HepG2 (cell line): ENCODE results near the gene DUSP12. TPM values are rescaled to one million over a fixed set of nuclear protein-coding genes. Genes with fewer than 3 reads are reported as not detected.

Source experiments
- ATF7-NPFF ChIP-seq: sonication (generic); formaldehyde crosslinking; IDR thresholded peaks from 2 replicates; pipeline ENCODE4 v1.8.1; 2023; ENCODE audit warnings: mild to moderate bottlenecking, low read depth, missing genetic modification reagents, moderate library complexity
- EHMT2 ChIP-seq: fragments of 200-600 bp; sonication (generic); IDR thresholded peaks from 2 replicates; pipeline ENCODE4 v1.7.0; 2017; ENCODE audit warnings: antibody characterized with exemption, low read depth, low read length, borderline replicate concordance
- GTF3A ChIP-seq: sonication (generic); formaldehyde crosslinking; conservative IDR thresholded peaks from 2 replicates; pipeline ENCODE4 v1.4.0; 2020; ENCODE audit warnings: mild to moderate bottlenecking, missing genetic modification reagents
- KDM2A ChIP-seq: sonication (generic); formaldehyde crosslinking; IDR thresholded peaks from 2 replicates; pipeline ENCODE4 v1.4.0; 2020; ENCODE audit warnings: low read depth, missing genetic modification reagents, borderline replicate concordance
- MAFF ChIP-seq: IDR thresholded peaks from 2 replicates; pipeline ENCODE4 v1.6.1; 2011; ENCODE audit warnings: low read depth, low read length, improper control_type of control experiment
- MED1 ChIP-seq: sonication (generic); formaldehyde crosslinking; IDR thresholded peaks from 2 replicates; pipeline ENCODE4 v1.4.0; 2020; ENCODE audit warnings: missing genetic modification reagents
- NFE2 ChIP-seq: sonication (generic); formaldehyde crosslinking; IDR thresholded peaks from 2 replicates; pipeline ENCODE4 v1.4.0; 2020; ENCODE audit warnings: missing genetic modification reagents
- NFRKB ChIP-seq: fragments of 450-650 bp; IDR thresholded peaks from 2 replicates; pipeline ENCODE4 v1.6.1; 2017
- REPIN1 ChIP-seq: sonication (generic); formaldehyde crosslinking; IDR thresholded peaks from 2 replicates; pipeline ENCODE4 v1.8.0; 2022; ENCODE audit warnings: missing genetic modification reagents, low read depth, mild to moderate bottlenecking, borderline replicate concordance
- ZNF124 ChIP-seq: sonication (generic); formaldehyde crosslinking; IDR thresholded peaks from 2 replicates; pipeline ENCODE4 v1.4.0; 2020; ENCODE audit warnings: missing genetic modification reagents
- ZNF558 ChIP-seq: sonication (generic); formaldehyde crosslinking; IDR thresholded peaks from 2 replicates; pipeline ENCODE4 v1.9.0; 2022; ENCODE audit warnings: mild to moderate bottlenecking, missing genetic modification reagents, borderline replicate concordance
- ZNF788 ChIP-seq: sonication (generic); formaldehyde crosslinking; IDR thresholded peaks from 2 replicates; pipeline ENCODE4 v1.5.0; 2020; ENCODE audit warnings: mild to moderate bottlenecking, missing genetic modification reagents, borderline replicate concordance
- ZNF891 ChIP-seq: sonication (generic); formaldehyde crosslinking; IDR thresholded peaks from 2 replicates; pipeline ENCODE4 v1.5.0; 2020; ENCODE audit warnings: mild to moderate bottlenecking, missing genetic modification reagents
- ZSCAN12 ChIP-seq: sonication (generic); formaldehyde crosslinking; IDR thresholded peaks from 2 replicates; pipeline ENCODE4 v1.9.0; 2021; ENCODE audit warnings: mild to moderate bottlenecking, missing genetic modification reagents
- polyA plus RNA-seq, 8 experiments: library from polyadenylated mRNA; depleted of rRNA in 3 of 8; stranded (reverse) in 7 of 8; unstranded in 1 of 8; fragments of >200 nt; fragmentation: Illumina TruSeq in 4 of 8; extraction: Trizol in 4 of 8; gene quantifications; 2 replicates each; pipeline versions ENCODE4 v1.2.1 to v1.2.3, GENCODE V29; 2011 to 2016; ENCODE audit warnings: low read depth in 4 of 8, missing spikeins in 1 of 8, mixed read lengths in 1 of 8; ENCODE audit not compliant: insufficient read depth in 1 of 8
- total RNA-seq, 5 experiments: library from RNA; depleted of rRNA; stranded (reverse); fragments of >200 nt; fragmentation: Illumina TruSeq; extraction: Trizol; gene quantifications; 2 replicates each; pipeline ENCODE4 v1.2.3, GENCODE V29; 2016; ENCODE audit warnings: low read depth in 1 of 5
- TF ChIP-seq, protein P1 (sequence below): sonication (generic); formaldehyde crosslinking; IDR thresholded peaks from 2 replicates; pipeline ENCODE4 v1.5.1; 2020; ENCODE audit warnings: mild to moderate bottlenecking, missing genetic modification reagents, borderline replicate concordance
- TF ChIP-seq, protein P2 (sequence below): sonication (generic); formaldehyde crosslinking; IDR thresholded peaks from 2 replicates; pipeline ENCODE4 v1.5.1; 2020; ENCODE audit warnings: missing genetic modification reagents, mild to moderate bottlenecking, borderline replicate concordance
- TF ChIP-seq, protein P3 (sequence below): sonication (generic); formaldehyde crosslinking; IDR thresholded peaks from 2 replicates; pipeline ENCODE4 v1.4.0; 2020; ENCODE audit warnings: missing genetic modification reagents
- TF ChIP-seq, protein P4 (sequence below): IDR thresholded peaks from 2 replicates; pipeline ENCODE4 v1.6.1; 2016; ENCODE audit warnings: low read depth, borderline replicate concordance
- TF ChIP-seq, protein P5 (sequence below): sonication (generic); formaldehyde crosslinking; IDR thresholded peaks from 2 replicates; pipeline ENCODE4 v1.5.0; 2020; ENCODE audit warnings: mild to moderate bottlenecking, missing genetic modification reagents, borderline replicate concordance
- TF ChIP-seq, protein P6 (sequence below): sonication (generic); formaldehyde crosslinking; IDR thresholded peaks from 2 replicates; pipeline ENCODE4 v1.4.0; 2020; ENCODE audit warnings: missing genetic modification reagents

The DUSP12 gene
- total and polyA plus RNA-seq, 2 of the 13 experiments (the other 11 are each of a cell fraction or from before 2014, with no cell fraction given): 36.7 to 37.1 TPM

DNA sequence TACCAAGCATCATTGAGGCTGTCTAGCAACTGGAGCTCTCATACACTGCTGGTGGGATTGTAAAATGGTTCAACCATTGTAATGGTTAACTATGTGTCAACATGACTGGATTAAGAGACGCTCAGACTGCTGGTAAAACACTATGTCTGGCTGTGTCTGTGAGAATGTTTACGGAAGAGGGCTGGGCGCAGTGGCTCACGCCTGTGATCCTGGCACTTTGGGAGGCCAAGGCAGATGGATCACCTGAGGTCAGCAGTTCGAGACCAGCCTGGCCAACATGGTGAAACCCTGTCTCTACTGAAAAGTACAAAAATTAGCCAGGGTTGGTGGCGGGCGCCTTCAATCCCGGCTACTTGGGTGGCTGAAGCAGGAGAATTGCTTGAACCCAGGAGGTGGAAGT, 47.3 kb upstream of the DUSP12 start (continued):
- TF ChIP-seq, protein P1, sequence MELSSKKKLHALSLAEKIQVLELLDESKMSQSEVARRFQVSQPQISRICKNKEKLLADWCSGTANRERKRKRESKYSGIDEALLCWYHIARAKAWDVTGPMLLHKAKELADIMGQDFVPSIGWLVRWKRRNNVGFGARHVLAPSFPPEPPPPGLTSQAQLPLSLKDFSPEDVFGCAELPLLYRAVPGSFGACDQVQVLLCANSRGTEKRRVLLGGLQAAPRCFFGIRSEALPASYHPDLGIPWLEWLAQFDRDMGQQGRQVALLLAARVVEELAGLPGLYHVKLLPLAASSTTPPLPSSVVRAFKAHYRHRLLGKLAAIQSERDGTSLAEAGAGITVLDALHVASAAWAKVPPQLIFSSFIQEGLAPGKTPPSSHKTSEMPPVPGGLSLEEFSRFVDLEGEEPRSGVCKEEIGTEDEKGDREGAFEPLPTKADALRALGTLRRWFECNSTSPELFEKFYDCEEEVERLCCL (CRISPR knock-in tag): no peak
- TF ChIP-seq EHMT2 (peak; percentile 56; the same call in 1 of the 2 replicates), MED1 (CRISPR knock-in tag) (peak; percentile 71), ATF7-NPFF (CRISPR knock-in tag) (no peak), KDM2A (CRISPR knock-in tag) (peak; percentile 65; the same call in 1 of the 2 replicates), REPIN1 (CRISPR knock-in tag) (peak; percentile 73; the same call in 1 of the 2 replicates), MAFF (no peak), GTF3A (CRISPR knock-in tag) (0 out of 2 replicates have a peak, but pooled peaks have one; percentile 63), ZNF558 (CRISPR knock-in tag) (no peak), ZNF891 (CRISPR knock-in tag) (no peak), NFRKB (no peak), ZNF124 (peak; percentile 78; the same call in 1 of the 2 replicates), ZSCAN12 (CRISPR knock-in tag) (no peak), NFE2 (CRISPR knock-in tag) (no peak), ZNF788 (CRISPR knock-in tag) (peak; percentile 63; the same call in 1 of the 2 replicates)
- TF ChIP-seq, protein P2, sequence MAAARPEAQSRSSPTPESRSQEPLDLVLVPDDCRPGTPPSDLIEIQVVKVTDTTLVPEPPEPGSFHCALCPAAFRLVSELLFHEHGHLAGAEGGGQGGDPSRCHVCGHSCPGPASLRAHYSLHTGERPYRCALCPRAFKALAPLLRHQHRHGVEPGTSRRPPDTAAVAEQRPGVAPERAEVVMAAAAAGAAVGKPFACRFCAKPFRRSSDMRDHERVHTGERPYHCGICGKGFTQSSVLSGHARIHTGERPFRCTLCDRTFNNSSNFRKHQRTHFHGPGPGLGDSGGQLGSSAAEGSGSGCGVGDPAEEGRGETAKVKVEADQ (CRISPR knock-in tag): peak; percentile 41; the same call in 1 of the 2 replicates
- TF ChIP-seq, protein P3, sequence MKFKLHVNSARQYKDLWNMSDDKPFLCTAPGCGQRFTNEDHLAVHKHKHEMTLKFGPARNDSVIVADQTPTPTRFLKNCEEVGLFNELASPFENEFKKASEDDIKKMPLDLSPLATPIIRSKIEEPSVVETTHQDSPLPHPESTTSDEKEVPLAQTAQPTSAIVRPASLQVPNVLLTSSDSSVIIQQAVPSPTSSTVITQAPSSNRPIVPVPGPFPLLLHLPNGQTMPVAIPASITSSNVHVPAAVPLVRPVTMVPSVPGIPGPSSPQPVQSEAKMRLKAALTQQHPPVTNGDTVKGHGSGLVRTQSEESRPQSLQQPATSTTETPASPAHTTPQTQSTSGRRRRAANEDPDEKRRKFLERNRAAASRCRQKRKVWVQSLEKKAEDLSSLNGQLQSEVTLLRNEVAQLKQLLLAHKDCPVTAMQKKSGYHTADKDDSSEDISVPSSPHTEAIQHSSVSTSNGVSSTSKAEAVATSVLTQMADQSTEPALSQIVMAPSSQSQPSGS: peak; percentile 65; the same call in 1 of the 2 replicates
- TF ChIP-seq, protein P4, sequence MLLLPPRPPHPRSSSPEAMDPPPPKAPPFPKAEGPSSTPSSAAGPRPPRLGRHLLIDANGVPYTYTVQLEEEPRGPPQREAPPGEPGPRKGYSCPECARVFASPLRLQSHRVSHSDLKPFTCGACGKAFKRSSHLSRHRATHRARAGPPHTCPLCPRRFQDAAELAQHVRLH (CRISPR knock-in tag): peak; percentile 69; the same call in 1 of the 2 replicates
- TF ChIP-seq, protein P5, sequence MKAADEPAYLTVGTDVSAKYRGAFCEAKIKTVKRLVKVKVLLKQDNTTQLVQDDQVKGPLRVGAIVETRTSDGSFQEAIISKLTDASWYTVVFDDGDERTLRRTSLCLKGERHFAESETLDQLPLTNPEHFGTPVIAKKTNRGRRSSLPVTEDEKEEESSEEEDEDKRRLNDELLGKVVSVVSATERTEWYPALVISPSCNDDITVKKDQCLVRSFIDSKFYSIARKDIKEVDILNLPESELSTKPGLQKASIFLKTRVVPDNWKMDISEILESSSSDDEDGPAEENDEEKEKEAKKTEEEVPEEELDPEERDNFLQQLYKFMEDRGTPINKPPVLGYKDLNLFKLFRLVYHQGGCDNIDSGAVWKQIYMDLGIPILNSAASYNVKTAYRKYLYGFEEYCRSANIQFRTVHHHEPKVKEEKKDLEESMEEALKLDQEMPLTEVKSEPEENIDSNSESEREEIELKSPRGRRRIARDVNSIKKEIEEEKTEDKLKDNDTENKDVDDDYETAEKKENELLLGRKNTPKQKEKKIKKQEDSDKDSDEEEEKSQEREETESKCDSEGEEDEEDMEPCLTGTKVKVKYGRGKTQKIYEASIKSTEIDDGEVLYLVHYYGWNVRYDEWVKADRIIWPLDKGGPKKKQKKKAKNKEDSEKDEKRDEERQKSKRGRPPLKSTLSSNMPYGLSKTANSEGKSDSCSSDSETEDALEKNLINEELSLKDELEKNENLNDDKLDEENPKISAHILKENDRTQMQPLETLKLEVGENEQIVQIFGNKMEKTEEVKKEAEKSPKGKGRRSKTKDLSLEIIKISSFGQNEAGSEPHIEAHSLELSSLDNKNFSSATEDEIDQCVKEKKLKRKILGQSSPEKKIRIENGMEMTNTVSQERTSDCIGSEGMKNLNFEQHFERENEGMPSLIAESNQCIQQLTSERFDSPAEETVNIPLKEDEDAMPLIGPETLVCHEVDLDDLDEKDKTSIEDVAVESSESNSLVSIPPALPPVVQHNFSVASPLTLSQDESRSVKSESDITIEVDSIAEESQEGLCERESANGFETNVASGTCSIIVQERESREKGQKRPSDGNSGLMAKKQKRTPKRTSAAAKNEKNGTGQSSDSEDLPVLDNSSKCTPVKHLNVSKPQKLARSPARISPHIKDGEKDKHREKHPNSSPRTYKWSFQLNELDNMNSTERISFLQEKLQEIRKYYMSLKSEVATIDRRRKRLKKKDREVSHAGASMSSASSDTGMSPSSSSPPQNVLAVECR (CRISPR knock-in tag): peak; percentile 50; the same call in 1 of the 2 replicates
- TF ChIP-seq, protein P6, sequence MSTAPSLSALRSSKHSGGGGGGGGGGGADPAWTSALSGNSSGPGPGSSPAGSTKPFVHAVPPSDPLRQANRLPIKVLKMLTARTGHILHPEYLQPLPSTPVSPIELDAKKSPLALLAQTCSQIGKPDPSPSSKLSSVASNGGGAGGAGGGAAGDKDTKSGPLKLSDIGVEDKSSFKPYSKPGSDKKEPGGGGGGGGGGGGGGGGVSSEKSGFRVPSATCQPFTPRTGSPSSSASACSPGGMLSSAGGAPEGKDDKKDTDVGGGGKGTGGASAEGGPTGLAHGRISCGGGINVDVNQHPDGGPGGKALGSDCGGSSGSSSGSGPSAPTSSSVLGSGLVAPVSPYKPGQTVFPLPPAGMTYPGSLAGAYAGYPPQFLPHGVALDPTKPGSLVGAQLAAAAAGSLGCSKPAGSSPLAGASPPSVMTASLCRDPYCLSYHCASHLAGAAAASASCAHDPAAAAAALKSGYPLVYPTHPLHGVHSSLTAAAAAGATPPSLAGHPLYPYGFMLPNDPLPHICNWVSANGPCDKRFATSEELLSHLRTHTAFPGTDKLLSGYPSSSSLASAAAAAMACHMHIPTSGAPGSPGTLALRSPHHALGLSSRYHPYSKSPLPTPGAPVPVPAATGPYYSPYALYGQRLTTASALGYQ (CRISPR knock-in tag): peak; percentile 68; the same call in 1 of the 2 replicates
